ENCODE data around the gene ARID3B. TPM values are rescaled to one million over a fixed set of nuclear protein-coding genes. Genes with fewer than 3 reads are reported as not detected.
"Not testable (repeated sequence)": the region's sequence is repeated elsewhere in the genome, so short reads cannot be mapped to it uniquely, and the experiment has no call there.

Gene ARID3B
- total RNA-seq, 1 donor from 2014 or later = 5.6 TPM

- DNase-seq (ENCODE audit: low spot score) = no peak
Observed at GRCh38 chr15:74621546-74621920, 80.5 kb downstream of the ARID3B start.

GRCh38 chr15:74621936-74622335 lies 80.9 kb downstream of the ARID3B start:
- no peak for DNase-seq (ENCODE audit: low spot score)

- no peak for DNase-seq (ENCODE audit: low spot score)
Observed at GRCh38 chr15:74622758-74623157, 81.7 kb downstream of the ARID3B start.

- no peak for DNase-seq (ENCODE audit: low spot score)
Observed at GRCh38 chr15:74624020-74624602, 83.1 kb downstream of the ARID3B start.

- no peak for DNase-seq (ENCODE audit: low spot score)
Observed at GRCh38 chr15:74625693-74626092, 84.7 kb downstream of the ARID3B start.

- DNase-seq (ENCODE audit: low spot score) = no peak
Observed at GRCh38 chr15:74626336-74626735, 85.3 kb downstream of the ARID3B start.

- DNase-seq (ENCODE audit: low spot score) = no peak
Observed at GRCh38 chr15:74626752-74627692, 86.0 kb downstream of the ARID3B start.

- no peak for DNase-seq (ENCODE audit: low spot score)
Observed at GRCh38 chr15:74627766-74628165, 86.7 kb downstream of the ARID3B start.

GRCh38 chr15:74628199-74628598 lies 87.2 kb downstream of the ARID3B start:
- DNase-seq (ENCODE audit: low spot score) = no peak

GRCh38 chr15:74628949-74629348 lies 87.9 kb downstream of the ARID3B start:
- DNase-seq (ENCODE audit: low spot score) = no peak

GRCh38 chr15:74629696-74630095 lies 88.7 kb downstream of the ARID3B start:
- not testable (repeated sequence) for DNase-seq (ENCODE audit: low spot score)

- no peak for DNase-seq (ENCODE audit: low spot score)
Observed at GRCh38 chr15:74630284-74631086, 89.5 kb downstream of the ARID3B start.

- no peak for DNase-seq (ENCODE audit: low spot score)
Observed at GRCh38 chr15:74631087-74631385, 90.0 kb downstream of the ARID3B start.

- no peak for DNase-seq (ENCODE audit: low spot score)
Observed at GRCh38 chr15:74631408-74631807, 90.4 kb downstream of the ARID3B start.

GRCh38 chr15:74631935-74632560 lies 91.0 kb downstream of the ARID3B start:
- DNase-seq (ENCODE audit: low spot score) = no peak

- DNase-seq (ENCODE audit: low spot score) = no peak
Observed at GRCh38 chr15:74632601-74633000, 91.6 kb downstream of the ARID3B start.

GRCh38 chr15:74633781-74634180 lies 92.8 kb downstream of the ARID3B start:
- no peak for DNase-seq (ENCODE audit: low spot score)

GRCh38 chr15:74635228-74635627 lies 94.2 kb downstream of the ARID3B start:
- DNase-seq (ENCODE audit: low spot score) = no peak

- no peak for DNase-seq (ENCODE audit: low spot score)
Observed at GRCh38 chr15:74636984-74637383, 96.0 kb downstream of the ARID3B start.

GRCh38 chr15:74641151-74641550 lies 100.1 kb downstream of the ARID3B start:
- DNase-seq (ENCODE audit: low spot score) = no peak

GRCh38 chr15:74642348-74642733 lies 101.3 kb downstream of the ARID3B start:
- no peak for DNase-seq (ENCODE audit: low spot score)

All from ureter (tissue), 1 donor.